GM23338 (cell line): ENCODE measurements around the gene CABLES1. TPM values are rescaled to one million over a fixed set of nuclear protein-coding genes. Genes with fewer than 3 reads are reported as not detected.
"Not testable (repeated sequence)": the region's sequence is repeated elsewhere in the genome, so short reads cannot be mapped to it uniquely, and the experiment has no call there.

ENCODE experiments used
- ATAC-seq: fragments of 200-7000 bp; cut with Tn5 transposase; 3 replicates; pipeline ENCODE4 v1.9.1; 2020
- DNase-seq: peaks from one replicate; pipeline ENCODE4 v3.0.0-alpha.2; 2015; ENCODE audit warnings: low spot score
- H2AFZ ChIP-seq: fragments of 200-600 bp; sonication (generic); 2 replicates; pipeline ENCODE4 v1.8.0; 2016; ENCODE audit warnings: antibody characterized with exemption, mild to moderate bottlenecking, moderate library complexity
- H3F3A ChIP-seq: fragments of 200-600 bp; sonication (generic); replicated peaks from 2 replicates; pipeline ENCODE4 v1.8.0; 2017; ENCODE audit warnings: antibody characterized with exemption, mixed run types, low read depth
- H3K27ac ChIP-seq: fragments of 200-600 bp; sonication (generic); 2 replicates; pipeline ENCODE4 v1.6.1; 2016; ENCODE audit warnings: low read depth
- H3K27me3 ChIP-seq: fragments of 200-600 bp; sonication (generic); 2 replicates; pipeline ENCODE4 v1.8.0; 2016; ENCODE audit warnings: mild to moderate bottlenecking, mixed run types, moderate library complexity; ENCODE audit not compliant: insufficient read depth
- H3K36me3 ChIP-seq: fragments of 200-600 bp; sonication (generic); 2 replicates; pipeline ENCODE4 v1.8.0; 2016; ENCODE audit warnings: mild to moderate bottlenecking; ENCODE audit not compliant: insufficient read depth
- H3K4me1 ChIP-seq: fragments of 200-600 bp; sonication (generic); 2 replicates; pipeline ENCODE4 v1.8.0; 2016; ENCODE audit warnings: mild to moderate bottlenecking, moderate library complexity; ENCODE audit not compliant: insufficient read depth
- H3K4me2 ChIP-seq: fragments of 200-600 bp; sonication (generic); 2 replicates; pipeline ENCODE4 v1.7.1; 2017; ENCODE audit warnings: mixed run types
- H3K4me3 ChIP-seq: fragments of 200-600 bp; sonication (generic); 2 replicates; pipeline ENCODE4 v1.6.1; 2016; ENCODE audit warnings: mixed run types
- H3K79me2 ChIP-seq: fragments of 200-600 bp; sonication (generic); replicated peaks from 2 replicates; pipeline ENCODE4 v1.8.0; 2017; ENCODE audit warnings: mild to moderate bottlenecking; ENCODE audit not compliant: insufficient read depth
- H3K9me2 ChIP-seq: fragments of 200-600 bp; sonication (generic); 2 replicates; pipeline ENCODE4 v1.8.0; 2017; ENCODE audit not compliant: insufficient read depth
- H4K20me1 ChIP-seq: fragments of 200-600 bp; sonication (generic); replicated peaks from 2 replicates; pipeline ENCODE4 v1.8.0; 2017; ENCODE audit warnings: mild to moderate bottlenecking; ENCODE audit not compliant: insufficient read depth
- H3K27ac Mint-ChIP-seq: 2 replicates; pipeline ENCODE4 v1.8.0; 2020; ENCODE audit warnings: inconsistent platforms, mild to moderate bottlenecking, moderate library complexity, mixed read lengths
- H3K27me3 Mint-ChIP-seq: 3 replicates; pipeline ENCODE4 v1.8.0; 2022; ENCODE audit warnings: low read depth, mild to moderate bottlenecking, moderate library complexity, mixed read lengths, inconsistent platforms; ENCODE audit not compliant: insufficient read depth, poor library complexity
- H3K36me3 Mint-ChIP-seq: 3 replicates; pipeline ENCODE4 v1.8.0; 2021; ENCODE audit warnings: low read depth, mild to moderate bottlenecking, inconsistent platforms, moderate library complexity, mixed read lengths
- H3K4me1 Mint-ChIP-seq: 3 replicates; pipeline ENCODE4 v1.8.0; 2020; ENCODE audit warnings: mild to moderate bottlenecking, inconsistent platforms, mixed read lengths
- H3K4me3 Mint-ChIP-seq: 3 replicates; pipeline ENCODE4 v1.8.0; 2021; ENCODE audit warnings: moderate library complexity, mild to moderate bottlenecking, inconsistent platforms, mixed read lengths
- H3K9me3 Mint-ChIP-seq: 3 replicates; pipeline ENCODE4 v1.8.0; 2020; ENCODE audit warnings: moderate library complexity, mild to moderate bottlenecking, inconsistent platforms, mixed read lengths
- CREB1 ChIP-seq: fragments of 250-450 bp; sonication (Bioruptor Pico); IDR thresholded peaks from 2 replicates; pipeline ENCODE4 v1.5.0; 2020; ENCODE audit warnings: low read depth, mild to moderate bottlenecking, moderate library complexity
- JUNB ChIP-seq: IDR thresholded peaks from one replicate; pipeline ENCODE4 v1.6.1; 2016; ENCODE audit warnings: antibody characterized with exemption; ENCODE audit not compliant: unreplicated experiment
- NANOG ChIP-seq: IDR thresholded peaks from 2 replicates; pipeline ENCODE4 v1.6.1; 2016; ENCODE audit warnings: antibody characterized with exemption, borderline replicate concordance
- polyA plus RNA-seq: library from polyadenylated mRNA; unstranded; fragments of >200 nt; fragmentation: Nextera tagmentation; extraction: Ambion mirVana; gene quantifications from 2 replicates; pipeline ENCODE4 v1.2.1, GENCODE V29; 2016
- total RNA-seq: library from RNA; depleted of rRNA; stranded (reverse); fragments of >200 nt; shearing (Covaris generic); gene quantifications from 2 replicates; pipeline ENCODE4 v1.2.3, GENCODE V29; 2014
- TF ChIP-seq, protein P1 (sequence below), 2 experiments: fragments of 200-600 bp in 1 of 2; sonication (generic) in 1 of 2; conservative IDR thresholded peaks; 2 replicates each; pipeline versions ENCODE4 v1.5.1 to v1.6.1; 2016 to 2017; ENCODE audit warnings: antibody characterized with exemption in 2 of 2, low read depth in 2 of 2, mild to moderate bottlenecking in 2 of 2, moderate library complexity in 1 of 2

Gene CABLES1
- total and polyA plus RNA-seq, 2 experiments from 2014 or later: 2.6 to 12.4 TPM

- H3K9me2 ChIP-seq: no peaks in the 10 kb centered on the region
- peak; percentile 24; the same call in 1 of the 3 replicates for ATAC-seq
Observed at GRCh38 chr18:23095463-23095862, 39.8 kb upstream of the CABLES1 start.

GRCh38 chr18:23097016-23097415 lies 38.3 kb upstream of the CABLES1 start:
- not testable (repeated sequence) for H3K4me3 Mint-ChIP-seq, H3K27ac ChIP-seq, H3K36me3 Mint-ChIP-seq, H3K27ac Mint-ChIP-seq, H3K4me2 ChIP-seq, H2AFZ ChIP-seq, H3K27me3 ChIP-seq, DNase-seq, H4K20me1 ChIP-seq, H3K36me3 ChIP-seq, H3K27me3 Mint-ChIP-seq, H3F3A ChIP-seq, ATAC-seq, H3K9me2 ChIP-seq, H3K79me2 ChIP-seq, H3K9me3 Mint-ChIP-seq, H3K4me3 ChIP-seq
- H3K4me1 Mint-ChIP-seq: peaks cover 22% of the 10 kb centered on the region
- peaks cover 14% of the 10 kb centered on the region for H3K4me1 ChIP-seq

More at GRCh38 chr18:23095463-23095862, 39.8 kb upstream of the CABLES1 start:
- DNase-seq: no peak
- Histone ChIP-seq H3F3A (peaks cover 6% of the 10 kb centered on the region; the same call in 1 of the 2 replicates), H3K4me2 (no peak overlapping the region), H4K20me1 (no peaks in the 10 kb centered on the region), H3K36me3 (no peaks in the 10 kb centered on the region), H3K27me3 (no peaks in the 10 kb centered on the region), H3K27ac (no peak overlapping the region), H3K4me1 (peaks cover 14% of the 10 kb centered on the region), H3K4me3 (no peak overlapping the region), H2AFZ (peak overlapping the region; percentile 94), H3K79me2 (no peaks in the 10 kb centered on the region)
- peaks cover 11% of the 10 kb centered on the region for H3K27me3 Mint-ChIP-seq
- no peak overlapping the region for H3K4me3 Mint-ChIP-seq
- no peak overlapping the region for H3K27ac Mint-ChIP-seq
- no peaks in the 10 kb centered on the region for H3K36me3 Mint-ChIP-seq
- no peak for TF ChIP-seq NANOG
- TF ChIP-seq, protein P1, sequence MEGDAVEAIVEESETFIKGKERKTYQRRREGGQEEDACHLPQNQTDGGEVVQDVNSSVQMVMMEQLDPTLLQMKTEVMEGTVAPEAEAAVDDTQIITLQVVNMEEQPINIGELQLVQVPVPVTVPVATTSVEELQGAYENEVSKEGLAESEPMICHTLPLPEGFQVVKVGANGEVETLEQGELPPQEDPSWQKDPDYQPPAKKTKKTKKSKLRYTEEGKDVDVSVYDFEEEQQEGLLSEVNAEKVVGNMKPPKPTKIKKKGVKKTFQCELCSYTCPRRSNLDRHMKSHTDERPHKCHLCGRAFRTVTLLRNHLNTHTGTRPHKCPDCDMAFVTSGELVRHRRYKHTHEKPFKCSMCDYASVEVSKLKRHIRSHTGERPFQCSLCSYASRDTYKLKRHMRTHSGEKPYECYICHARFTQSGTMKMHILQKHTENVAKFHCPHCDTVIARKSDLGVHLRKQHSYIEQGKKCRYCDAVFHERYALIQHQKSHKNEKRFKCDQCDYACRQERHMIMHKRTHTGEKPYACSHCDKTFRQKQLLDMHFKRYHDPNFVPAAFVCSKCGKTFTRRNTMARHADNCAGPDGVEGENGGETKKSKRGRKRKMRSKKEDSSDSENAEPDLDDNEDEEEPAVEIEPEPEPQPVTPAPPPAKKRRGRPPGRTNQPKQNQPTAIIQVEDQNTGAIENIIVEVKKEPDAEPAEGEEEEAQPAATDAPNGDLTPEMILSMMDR (conservative IDR thresholded peaks at IDR 0.05; ENCODE audit: low read depth in 2 of 2): peak; percentile 19 to 35; a peak in 1 of 4 replicates
- H3K9me3 Mint-ChIP-seq: no peaks in the 10 kb centered on the region; the same call in 2 of the 3 replicates
- H3K4me1 Mint-ChIP-seq: peaks cover 22% of the 10 kb centered on the region

DNA sequence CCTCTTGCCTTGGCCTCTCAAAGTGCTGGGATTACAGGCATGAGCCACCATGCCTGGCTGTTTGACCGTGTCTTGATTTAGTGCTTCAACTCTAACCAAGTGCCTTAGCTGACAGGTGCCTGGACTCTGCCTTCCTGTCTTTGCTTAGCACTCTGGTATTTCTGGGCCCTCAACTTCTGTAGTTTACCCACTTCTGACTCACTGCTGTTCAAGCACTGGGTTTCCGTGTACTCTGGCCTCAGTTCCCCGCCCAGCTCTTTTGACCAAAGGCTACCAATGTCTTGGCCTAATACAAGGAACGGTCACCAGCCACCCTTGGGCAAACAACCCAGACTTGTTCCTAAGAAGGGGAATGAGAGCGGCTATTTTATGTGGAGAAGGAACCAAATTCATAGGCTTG lies 35.7 kb upstream of the CABLES1 start:
- no peak overlapping the region for H3K4me2 ChIP-seq
- Mint-ChIP-seq H3K36me3 (no peaks in the 10 kb centered on the region), H3K9me3 (no peaks in the 10 kb centered on the region), H3K4me3 (no peak overlapping the region), H3K27ac (no peak overlapping the region), H3K4me1 (peaks cover 12% of the 10 kb centered on the region; the same call in 2 of the 3 replicates), H3K27me3 (peaks cover 6% of the 10 kb centered on the region)
- no peak overlapping the region for H3K27ac ChIP-seq
- peaks cover 6% of the 10 kb centered on the region; the same call in 1 of the 2 replicates for H3F3A ChIP-seq
- peak overlapping the region; percentile 10; the same call in 1 of the 2 replicates for H2AFZ ChIP-seq
- no peak for TF ChIP-seq CREB1 (CRISPR knock-in tag)
- TF ChIP-seq NANOG: no peak
- no peak for TF ChIP-seq JUNB
- no peaks in the 10 kb centered on the region for H4K20me1 ChIP-seq
- peaks cover 2% of the 10 kb centered on the region; the same call in 1 of the 2 replicates for H3K9me2 ChIP-seq
- H3K36me3 ChIP-seq: no peaks in the 10 kb centered on the region
- H3K4me1 ChIP-seq: peaks cover 5% of the 10 kb centered on the region
- H3K27me3 ChIP-seq: no peaks in the 10 kb centered on the region
- no peak overlapping the region for H3K4me3 ChIP-seq
- H3K79me2 ChIP-seq: no peaks in the 10 kb centered on the region
- DNase-seq: no peak
- no peak for ATAC-seq
